Measurements from ENCODE around the gene POLN. TPM values are rescaled to one million over a fixed set of nuclear protein-coding genes. Genes with fewer than 3 reads are reported as not detected.

POLN gene
- total and polyA plus RNA-seq, 3 experiments from 2014 or later = 0.55 to 1.6 (median 1.5) TPM

DNA sequence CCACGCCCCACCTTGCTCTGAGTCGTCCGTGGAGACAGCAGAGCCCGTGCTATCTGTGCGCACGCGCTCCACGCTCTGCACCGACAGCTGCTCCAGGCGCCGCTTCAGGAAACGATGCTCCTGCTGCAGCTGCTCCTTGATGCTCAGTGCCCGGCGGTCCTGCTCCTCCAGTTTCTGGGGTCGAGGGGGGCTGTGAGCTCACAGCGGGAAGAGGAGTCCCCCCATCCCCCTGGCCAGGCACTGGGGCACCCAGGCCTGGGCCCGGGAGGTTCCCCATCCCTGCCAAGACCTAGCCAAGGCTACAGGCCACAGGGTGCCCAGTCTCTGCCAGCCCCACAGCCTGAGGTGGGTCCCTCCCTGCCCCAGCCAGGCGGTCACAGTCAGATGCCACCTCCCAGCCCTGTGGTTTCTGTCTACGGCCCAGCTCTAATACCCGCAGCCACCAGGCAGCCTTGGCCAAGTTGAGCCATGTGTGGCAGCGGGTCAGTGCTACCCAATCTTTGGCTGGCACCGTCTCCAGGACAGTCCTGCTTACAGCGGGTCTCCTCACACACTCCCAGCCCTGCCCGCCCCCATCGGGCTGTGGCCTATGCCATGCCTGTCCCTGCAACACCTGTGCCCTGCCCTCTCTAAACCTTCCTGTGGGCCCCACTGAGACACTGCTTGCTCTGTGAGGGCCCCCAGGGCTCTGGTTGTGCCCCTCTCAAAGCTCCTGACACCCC is 9.3 kb upstream of the POLN start:
- POLR2A ChIA-PET = no interaction called here
- Mint-ChIP-seq H3K27ac (peak overlapping the region in 2 of 8 donors; percentile 50 to 69), H3K4me3 (no peak overlapping the region), H3K27me3 (peaks cover 0 to 2% of the 10 kb centered on the region in 2 donors), H3K9me3 (no peaks in the 10 kb centered on the region), H3K4me1 (peaks cover 3 to 12% (median 11%) of the 10 kb centered on the region in 3 donors), H3K36me3 (peaks cover 0 to 58% (median 3%) of the 10 kb centered on the region in 3 donors)
- Histone ChIP-seq H3K27ac (ENCODE audit: low read depth, low read length) (no peak overlapping the region), H3K9me3 (ENCODE audit: low read length) (no peaks in the 10 kb centered on the region), H3K4me3 (ENCODE audit: low read length) (no peak overlapping the region), H3K36me3 (ENCODE audit: insufficient read depth, low read length) (peaks cover 3% of the 10 kb centered on the region), H3K4me1 (ENCODE audit: insufficient read depth, low read length) (no peaks in the 10 kb centered on the region), H3K27me3 (ENCODE audit: insufficient read depth, low read length, poor library complexity, severe bottlenecking) (no peaks in the 10 kb centered on the region)
- DNase-seq = peak in 2 of 5 donors; percentile 1 to 45
- CTCF ChIA-PET = interaction anchor here (0.9 kb wide), 1 partner anchor 31 kb away, joined by 3 read pairs; no protein-coding TSS in a partner anchor

DNA sequence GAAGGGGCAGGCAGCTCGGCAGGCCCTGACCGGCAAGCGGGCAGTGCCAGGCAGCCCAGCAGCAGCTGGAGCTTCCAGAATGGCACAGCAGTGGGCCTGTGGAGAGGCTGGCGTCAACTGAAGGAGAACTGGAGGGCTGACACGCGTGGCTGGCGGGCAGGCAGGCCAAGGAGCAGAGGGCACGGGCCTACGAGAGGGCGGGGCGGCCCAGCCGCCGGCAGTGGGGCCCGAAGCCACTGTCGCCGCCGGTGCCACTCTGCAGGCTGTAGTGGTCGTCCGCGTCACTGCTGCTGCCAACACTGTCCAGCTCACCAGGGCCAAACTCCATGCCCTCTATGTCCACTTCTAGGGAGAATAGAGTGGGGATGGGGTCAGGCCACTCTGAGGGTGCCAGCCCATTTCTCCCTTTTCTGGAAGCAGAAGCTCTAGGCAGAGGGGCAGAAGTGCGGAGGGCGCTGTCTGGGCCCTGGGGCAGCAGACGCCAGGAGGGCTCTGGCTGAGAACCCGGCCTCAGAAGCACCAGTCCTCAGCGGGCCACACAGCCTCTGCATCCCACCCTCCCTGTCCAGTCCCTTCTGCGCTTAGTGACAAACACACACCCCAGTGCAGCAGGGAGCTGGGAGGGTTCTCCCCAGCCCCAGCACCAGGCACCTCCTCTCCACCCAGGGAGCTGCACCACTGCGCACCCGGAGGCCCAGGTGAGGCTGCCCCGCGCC is 8.6 kb upstream of the POLN start:
- Mint-ChIP-seq H3K36me3 (peaks cover 0 to 58% (median 3%) of the 10 kb centered on the region in 3 donors), H3K4me1 (peaks cover 3 to 14% (median 13%) of the 10 kb centered on the region in 3 donors), H3K4me3 (no peak overlapping the region), H3K27me3 (peaks cover 0 to 2% of the 10 kb centered on the region in 2 donors), H3K9me3 (no peaks in the 10 kb centered on the region), H3K27ac (peak overlapping the region in 2 of 8 donors; percentile 57 to 66)
- Histone ChIP-seq H3K36me3 (ENCODE audit: insufficient read depth, low read length) (peaks cover 3% of the 10 kb centered on the region), H3K27ac (ENCODE audit: low read depth, low read length) (no peak overlapping the region), H3K27me3 (ENCODE audit: insufficient read depth, low read length, poor library complexity, severe bottlenecking) (no peaks in the 10 kb centered on the region), H3K4me1 (ENCODE audit: insufficient read depth, low read length) (no peaks in the 10 kb centered on the region), H3K9me3 (ENCODE audit: low read length) (no peaks in the 10 kb centered on the region), H3K4me3 (ENCODE audit: low read length) (no peak overlapping the region)
- POLR2A ChIA-PET = no interaction called here
- CTCF ChIA-PET = interaction anchor here (0.9 kb wide), 1 partner anchor 30 kb away, joined by 3 read pairs; no protein-coding TSS in a partner anchor
- DNase-seq = no peak

DNA sequence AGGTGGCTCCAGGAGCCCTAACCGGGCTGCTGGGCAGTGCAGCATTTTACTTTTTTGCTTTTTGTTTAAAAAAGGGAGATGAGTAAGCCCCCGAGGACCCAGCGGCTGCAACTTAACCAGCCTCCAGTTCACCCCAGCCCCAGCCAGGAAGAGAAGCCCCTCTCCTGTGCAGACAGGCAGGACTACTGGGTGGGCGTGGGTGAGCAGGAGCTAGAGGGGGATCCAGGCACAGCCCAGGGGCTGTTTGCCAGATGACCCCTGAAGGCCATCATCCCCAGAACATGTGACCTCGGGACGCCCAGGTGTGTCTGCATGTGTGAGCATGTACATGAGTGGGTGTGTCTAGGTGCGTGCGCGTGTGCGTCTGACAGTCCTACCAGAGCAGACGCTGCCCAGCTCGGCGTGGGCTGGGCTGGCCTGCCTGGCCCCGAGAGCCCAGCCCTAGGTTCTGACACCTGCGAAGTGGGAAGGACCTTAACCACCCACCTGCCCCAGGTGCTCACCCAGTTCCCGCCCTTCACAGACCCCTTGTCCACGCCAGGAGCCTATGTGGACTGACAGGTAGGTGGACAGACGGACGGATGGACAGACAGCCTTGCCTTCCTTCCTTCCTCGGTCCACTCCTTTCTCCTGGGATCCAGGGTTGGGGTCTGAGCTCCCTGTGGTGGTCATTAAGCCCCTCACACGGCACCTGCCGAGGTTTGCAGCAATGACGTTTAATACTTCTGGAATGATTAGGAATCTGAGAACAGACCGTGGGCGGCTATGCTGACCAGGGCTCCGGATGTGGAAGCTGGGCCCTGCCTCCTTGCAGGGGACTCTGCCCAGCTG is 7.8 kb upstream of the POLN start:
- no peaks in the 10 kb centered on the region for H3K9me3 Mint-ChIP-seq
- Histone ChIP-seq H3K27me3 (ENCODE audit: insufficient read depth, low read length, poor library complexity, severe bottlenecking) (no peaks in the 10 kb centered on the region), H3K9me3 (ENCODE audit: low read length) (no peaks in the 10 kb centered on the region), H3K4me1 (ENCODE audit: insufficient read depth, low read length) (no peaks in the 10 kb centered on the region), H3K4me3 (ENCODE audit: low read length) (no peak overlapping the region), H3K27ac (ENCODE audit: low read depth, low read length) (no peak overlapping the region), H3K36me3 (ENCODE audit: insufficient read depth, low read length) (peaks cover 3% of the 10 kb centered on the region)
- DNase-seq = peak in 1 of 5 donors; percentile 43
- H3K36me3 Mint-ChIP-seq = peaks cover 0 to 52% (median 3%) of the 10 kb centered on the region in 3 donors
- no peak overlapping the region for H3K4me3 Mint-ChIP-seq
- POLR2A ChIA-PET = interaction anchor here (0.6 kb wide), 1 partner anchor 1100 kb away, joined by 4 read pairs; no protein-coding TSS in a partner anchor
- H3K27ac Mint-ChIP-seq = peak overlapping the region in 4 of 8 donors; percentile 17 to 66 (median 47)
- peaks cover 9 to 18% (median 17%) of the 10 kb centered on the region in 3 donors for H3K4me1 Mint-ChIP-seq
- peaks cover 0 to 2% of the 10 kb centered on the region in 2 donors for H3K27me3 Mint-ChIP-seq
- CTCF ChIA-PET = interaction anchor here (0.9 kb wide), 1 partner anchor 30 kb away, joined by 3 read pairs; no protein-coding TSS in a partner anchor

DNA sequence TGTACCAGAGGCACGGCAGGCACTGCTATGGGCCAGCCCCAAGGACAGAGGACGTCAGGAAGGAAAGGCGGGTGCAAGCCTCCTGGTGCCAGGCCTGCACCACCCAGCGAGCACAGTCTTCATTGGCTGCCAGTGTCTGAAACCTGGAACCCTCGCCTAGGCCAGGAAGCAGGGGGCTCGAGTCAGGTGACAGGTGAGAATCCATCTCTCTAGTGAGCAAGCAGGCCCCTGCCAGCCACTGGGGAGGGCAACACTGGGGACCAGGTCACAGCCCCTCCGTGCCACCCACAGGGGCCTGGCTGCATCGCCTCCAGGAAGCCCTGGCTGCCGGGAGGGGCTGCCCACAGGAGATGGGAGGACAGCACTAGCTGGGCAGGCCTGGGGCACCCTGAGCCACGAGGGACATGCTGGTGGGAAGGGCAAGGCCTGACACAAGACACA is 6.9 kb upstream of the POLN start:
- Histone ChIP-seq H3K9me3 (ENCODE audit: low read length) (no peaks in the 10 kb centered on the region), H3K4me1 (ENCODE audit: insufficient read depth, low read length) (no peaks in the 10 kb centered on the region), H3K36me3 (ENCODE audit: insufficient read depth, low read length) (no peaks in the 10 kb centered on the region), H3K4me3 (ENCODE audit: low read length) (no peak overlapping the region), H3K27me3 (ENCODE audit: insufficient read depth, low read length, poor library complexity, severe bottlenecking) (no peaks in the 10 kb centered on the region), H3K27ac (ENCODE audit: low read depth, low read length) (no peak overlapping the region)
- Mint-ChIP-seq H3K36me3 (peaks cover 0 to 43% (median 3%) of the 10 kb centered on the region in 3 donors), H3K9me3 (no peaks in the 10 kb centered on the region), H3K4me1 (peaks cover 8 to 14% (median 12%) of the 10 kb centered on the region in 3 donors), H3K27ac (peak overlapping the region in 2 of 8 donors; percentile 27 to 37), H3K27me3 (peaks cover 0 to 2% of the 10 kb centered on the region in 2 donors), H3K4me3 (no peak overlapping the region)
- ChIA-PET CTCF (no interaction called here), POLR2A (no interaction called here)
- DNase-seq = no peak

DNA sequence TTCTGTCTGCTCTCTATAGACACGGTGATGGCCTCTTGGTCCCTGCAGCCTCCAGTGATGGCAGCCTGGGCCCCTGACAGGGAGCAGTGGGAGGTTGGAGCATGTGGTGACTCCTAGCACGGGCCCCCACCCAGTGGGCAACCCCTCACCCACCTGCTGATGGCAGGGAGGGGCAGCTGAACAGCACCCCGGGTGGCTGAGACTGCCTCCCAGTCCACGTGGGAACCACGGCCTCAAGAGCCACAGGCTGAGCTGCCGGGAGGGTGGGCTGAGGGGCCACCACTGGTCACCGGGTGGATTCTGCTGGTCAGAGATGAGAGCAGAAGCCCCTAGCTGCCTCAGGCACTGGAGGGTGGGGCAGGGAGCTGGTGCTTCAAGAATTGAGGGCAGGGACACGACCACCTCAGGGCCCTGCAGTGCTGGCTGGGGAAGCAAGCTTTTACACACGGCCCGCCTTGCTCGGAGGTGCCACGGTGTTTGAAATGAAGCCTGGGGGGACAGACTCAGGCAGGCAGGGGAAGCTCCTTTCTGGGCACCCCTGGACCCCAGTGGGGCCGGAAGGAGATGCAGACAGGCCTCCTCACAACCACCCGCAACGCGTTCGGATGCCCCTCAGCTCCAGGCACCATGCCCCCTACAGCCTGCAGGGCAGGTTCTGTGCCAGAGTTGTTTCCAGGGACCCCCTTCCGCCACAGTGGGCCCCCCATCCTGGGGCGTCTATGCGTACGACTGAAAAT is 6.3 kb upstream of the POLN start:
- Histone ChIP-seq H3K36me3 (ENCODE audit: insufficient read depth, low read length) (no peaks in the 10 kb centered on the region), H3K27ac (ENCODE audit: low read depth, low read length) (no peak overlapping the region), H3K9me3 (ENCODE audit: low read length) (no peaks in the 10 kb centered on the region), H3K4me1 (ENCODE audit: insufficient read depth, low read length) (no peaks in the 10 kb centered on the region), H3K4me3 (ENCODE audit: low read length) (no peak overlapping the region), H3K27me3 (ENCODE audit: insufficient read depth, low read length, poor library complexity, severe bottlenecking) (no peaks in the 10 kb centered on the region)
- H3K27me3 Mint-ChIP-seq = peaks cover 0 to 2% of the 10 kb centered on the region in 2 donors
- DNase-seq = no peak
- no peak overlapping the region for H3K4me3 Mint-ChIP-seq
- CTCF ChIA-PET = no interaction called here
- H3K27ac Mint-ChIP-seq = peak overlapping the region in 4 of 8 donors; percentile 17 to 71 (median 50)
- peaks cover 15 to 20% (median 18%) of the 10 kb centered on the region in 3 donors for H3K4me1 Mint-ChIP-seq
- no peaks in the 10 kb centered on the region for H3K9me3 Mint-ChIP-seq
- POLR2A ChIA-PET = no interaction called here
- H3K36me3 Mint-ChIP-seq = peaks cover 0 to 39% (median 3%) of the 10 kb centered on the region in 3 donors

DNA sequence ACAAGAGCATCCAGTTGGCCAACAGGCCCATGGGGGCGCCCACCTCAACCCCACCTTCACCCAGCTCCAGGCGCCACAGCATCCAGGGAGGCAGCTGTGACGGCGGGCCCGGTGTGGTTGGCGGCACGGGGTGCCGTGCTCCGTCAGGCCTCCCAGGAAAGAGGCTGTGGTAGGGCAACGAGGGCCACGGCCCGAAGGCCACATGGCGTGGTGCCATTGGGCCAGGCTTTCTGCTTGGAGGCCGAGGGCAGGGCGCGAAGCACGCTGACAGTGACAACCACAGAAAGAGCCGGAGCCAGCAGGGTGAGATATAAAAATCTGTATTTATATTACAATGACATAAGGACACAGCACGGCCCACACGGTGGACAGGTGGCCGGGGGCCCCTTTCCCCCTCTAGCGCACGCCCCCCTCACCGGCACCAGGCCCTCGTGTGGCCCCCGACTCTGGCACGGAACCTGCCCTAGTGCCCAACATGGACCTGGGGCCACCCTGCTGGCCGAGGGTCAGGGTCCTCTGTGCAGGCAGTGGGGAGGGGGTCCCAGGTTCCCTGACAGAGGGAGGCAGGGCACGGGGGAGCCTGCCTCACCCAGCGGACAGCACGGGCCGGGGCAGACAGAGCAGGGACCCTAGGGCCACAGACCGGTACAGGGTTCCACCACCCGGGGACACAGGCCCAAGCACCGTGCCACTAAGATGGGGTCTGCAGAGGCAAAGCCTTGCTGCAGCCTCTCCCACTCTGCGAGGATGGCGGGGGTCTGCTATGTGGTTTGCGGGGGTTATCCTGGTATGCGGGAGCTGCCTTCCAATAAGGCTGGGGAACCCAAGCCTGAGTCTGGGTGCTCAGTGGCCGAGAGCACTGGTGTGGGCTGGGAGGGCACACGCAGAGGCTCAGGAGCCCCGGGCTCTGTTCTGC is 5.5 kb upstream of the POLN start:
- CTCF ChIA-PET = no interaction called here
- POLR2A ChIA-PET = no interaction called here
- H3K27me3 Mint-ChIP-seq = peaks cover 0 to 2% of the 10 kb centered on the region in 2 donors
- no peaks in the 10 kb centered on the region for H3K27me3 ChIP-seq (ENCODE audit: insufficient read depth, low read length, poor library complexity, severe bottlenecking)
- H3K9me3 Mint-ChIP-seq = no peaks in the 10 kb centered on the region
- no peaks in the 10 kb centered on the region for H3K9me3 ChIP-seq (ENCODE audit: low read length)
- H3K36me3 Mint-ChIP-seq = peaks cover 0 to 34% (median 0%) of the 10 kb centered on the region in 3 donors
- H3K4me3 Mint-ChIP-seq = no peak overlapping the region
- peak overlapping the region in 5 of 8 donors; percentile 17 to 71 (median 60) for H3K27ac Mint-ChIP-seq
- peaks cover 16 to 23% (median 22%) of the 10 kb centered on the region in 3 donors for H3K4me1 Mint-ChIP-seq
- H3K4me1 ChIP-seq (ENCODE audit: insufficient read depth, low read length) = no peaks in the 10 kb centered on the region
- DNase-seq = no peak
- H3K36me3 ChIP-seq (ENCODE audit: insufficient read depth, low read length) = no peaks in the 10 kb centered on the region
- H3K4me3 ChIP-seq (ENCODE audit: low read length) = no peak overlapping the region
- no peak overlapping the region for H3K27ac ChIP-seq (ENCODE audit: low read depth, low read length)

Data from CD8-positive, alpha-beta memory T cell (primary cell).